Glomerular visceral epithelial cell (primary cell): ENCODE measurements around the gene PCBP3.
"Not testable (repeated sequence)": the region's sequence is repeated elsewhere in the genome, so short reads cannot be mapped to it uniquely, and the experiment has no call there.

Experiments
- DNase-seq: peaks from one replicate; pipeline ENCODE4 v3.0.0-alpha.2; 2016; ENCODE audit errors: extremely low spot score

PCBP3 gene

DNA sequence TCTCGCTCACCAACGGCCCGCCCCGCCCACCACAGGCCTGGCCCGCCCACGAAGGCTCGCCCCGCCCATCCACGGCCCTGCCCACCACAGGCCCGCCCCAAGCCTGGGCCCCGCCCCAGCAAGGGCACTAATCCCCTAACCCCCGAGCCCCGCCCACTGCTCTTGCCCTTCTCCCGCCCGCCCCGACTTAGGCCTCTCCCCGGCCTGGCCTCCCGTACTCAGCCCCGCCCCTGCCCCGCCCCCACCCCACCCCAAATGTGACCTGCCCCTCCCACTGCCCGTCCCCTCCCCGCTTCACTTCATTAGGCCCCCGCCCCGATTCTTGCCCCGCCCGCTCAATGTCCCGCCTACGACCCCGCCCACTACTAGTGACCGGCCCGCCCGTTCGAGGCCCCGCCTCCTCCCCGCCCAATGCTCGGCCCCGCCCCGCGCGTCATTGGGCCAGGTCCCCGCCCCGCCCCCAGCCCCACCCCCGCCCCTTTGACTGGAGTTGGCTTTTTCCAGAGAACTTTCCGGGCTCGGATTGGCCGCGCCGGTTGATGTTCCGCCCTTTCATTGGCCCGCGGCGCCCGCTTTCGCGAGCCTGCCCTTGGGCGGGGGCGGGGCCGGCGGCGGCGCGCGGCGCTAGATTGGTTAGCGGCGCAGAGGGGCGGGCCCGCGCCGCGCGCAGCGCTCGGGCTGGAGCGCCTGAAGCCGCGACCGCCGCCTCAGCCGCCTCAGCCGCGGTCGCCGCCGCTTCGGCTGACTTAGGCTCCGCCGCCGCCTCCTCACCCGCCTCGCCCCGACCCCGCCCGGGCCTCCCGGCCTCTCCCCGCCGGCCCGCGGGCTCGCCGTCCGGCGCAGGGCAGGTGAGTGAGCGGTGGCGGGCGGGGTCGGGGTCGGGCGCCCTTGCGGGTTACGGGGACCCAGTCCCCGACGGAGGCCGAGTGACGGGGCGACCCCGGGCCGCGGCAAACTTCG, at the start of gene PCBP3:
Gene PCBP3, plus strand, starts transcription at position 705 of the 960 bp plus-strand sequence. CDS start 206,361 bp downstream, outside the sequence.
- peak; percentile 91 for DNase-seq

GRCh38 chr21:45594721-45595489, 48.6 kb upstream of the PCBP3 start:
- no peak for DNase-seq

DNA sequence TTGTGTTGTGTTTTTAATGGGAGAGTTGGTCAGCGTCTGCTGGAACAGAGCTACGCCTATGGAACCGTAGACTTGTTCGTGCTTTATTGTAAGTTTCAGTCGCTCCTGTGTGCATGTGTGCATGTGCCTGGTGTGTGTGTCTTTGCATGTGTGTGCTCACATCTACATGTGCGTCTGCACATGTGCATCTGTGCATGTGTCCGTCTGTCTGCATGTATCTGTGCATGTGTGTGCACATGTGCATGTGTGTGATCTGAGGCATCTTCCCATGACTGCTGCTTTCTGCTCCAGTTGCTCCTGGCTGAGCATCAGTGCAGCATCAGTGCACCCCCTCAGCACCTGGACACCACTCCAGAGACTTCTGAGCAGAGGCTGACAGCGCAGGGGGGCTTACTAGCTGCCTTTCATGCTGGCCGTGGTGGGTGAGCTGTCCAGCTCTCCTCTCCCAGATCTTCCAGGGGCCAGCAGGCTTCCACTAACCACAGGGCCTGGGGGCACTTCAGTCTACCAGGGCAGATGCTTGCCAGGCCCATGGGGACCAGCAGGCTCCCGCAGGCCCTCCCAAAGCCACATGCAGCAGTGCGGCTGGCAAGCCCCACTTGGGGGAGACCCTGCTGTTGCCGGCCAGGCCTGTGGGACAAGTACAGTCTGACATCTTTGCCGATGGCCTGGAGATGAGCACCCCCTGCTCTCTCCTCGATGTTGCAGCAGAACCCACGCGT, 47.8 kb upstream of the PCBP3 start:
- DNase-seq = no peak

DNA sequence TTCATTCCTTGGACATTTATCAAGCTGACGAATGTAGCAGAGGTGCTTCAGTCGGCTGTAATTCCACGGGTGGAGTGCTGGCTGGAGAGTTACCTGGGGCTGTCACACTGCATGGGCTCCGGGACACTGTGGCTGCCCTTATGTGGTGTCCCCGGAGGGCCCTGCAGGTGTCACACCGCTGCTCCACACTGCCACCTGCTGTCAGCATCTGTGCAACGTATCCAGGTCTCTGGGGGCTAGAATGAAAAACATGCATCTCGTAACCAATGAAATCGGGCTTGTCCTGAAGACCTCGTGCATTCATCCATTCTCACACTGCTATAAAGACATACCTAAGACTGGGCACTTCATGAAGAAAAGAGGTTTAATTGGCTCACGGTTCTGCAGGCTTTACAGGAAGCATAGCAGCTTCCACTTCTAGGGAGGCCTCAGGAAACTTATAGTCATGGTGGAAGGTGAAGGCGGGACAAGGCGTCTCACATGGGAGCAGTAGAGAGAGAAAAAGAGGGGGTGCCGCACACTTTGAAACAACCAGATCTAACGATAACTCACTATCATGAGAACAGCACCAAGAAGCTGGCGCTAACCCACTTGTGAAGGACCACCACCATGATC, 46.7 kb upstream of the PCBP3 start:
- DNase-seq = peak; percentile 54

DNA sequence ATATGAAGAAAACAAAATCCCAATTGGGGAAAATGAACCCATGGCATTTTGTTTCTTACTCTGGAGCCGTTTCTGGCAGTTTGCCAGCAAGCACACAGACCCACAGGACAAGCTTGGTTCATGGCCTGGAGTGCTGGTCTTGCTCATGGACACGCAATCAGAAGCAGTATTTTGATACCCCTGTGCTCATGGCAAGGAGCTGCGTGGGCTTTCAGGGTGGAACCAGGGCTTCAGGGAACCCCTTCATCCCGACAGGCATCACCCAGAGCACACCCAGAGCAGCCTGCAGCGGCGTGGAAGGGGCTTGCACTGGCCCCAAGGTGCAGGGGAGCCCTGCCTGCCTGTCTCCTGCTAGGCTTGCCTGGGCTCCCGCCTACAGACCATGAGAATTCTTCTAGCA, 45.4 kb upstream of the PCBP3 start:
- DNase-seq = no peak

- DNase-seq = no peak
Observed at GRCh38 chr21:45598666-45599065, 44.9 kb upstream of the PCBP3 start.

DNA sequence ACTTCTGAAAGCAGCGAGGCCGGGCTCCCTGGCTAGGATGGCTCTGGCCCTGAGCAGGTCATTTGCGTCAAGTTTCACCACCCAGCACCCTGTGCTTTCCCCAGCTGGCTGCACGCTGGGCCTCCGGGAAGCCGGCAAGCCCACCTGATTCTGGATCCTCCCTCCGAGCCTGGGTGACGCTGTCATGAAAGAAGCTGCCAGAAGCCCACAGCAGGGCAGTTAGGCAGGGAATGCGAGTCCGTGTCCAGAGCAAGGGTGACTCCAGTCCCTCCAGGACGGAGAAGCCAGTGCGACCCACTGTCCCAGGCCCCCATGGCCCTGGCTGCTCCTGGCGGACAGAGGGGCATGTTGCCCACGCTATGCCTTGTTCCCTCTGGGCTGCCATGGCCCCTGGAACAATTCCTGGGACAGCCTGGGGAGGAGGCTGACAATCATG, 44.4 kb upstream of the PCBP3 start:
- no peak for DNase-seq

- no peak for DNase-seq
Observed at GRCh38 chr21:45600248-45600647, 43.3 kb upstream of the PCBP3 start.

DNA sequence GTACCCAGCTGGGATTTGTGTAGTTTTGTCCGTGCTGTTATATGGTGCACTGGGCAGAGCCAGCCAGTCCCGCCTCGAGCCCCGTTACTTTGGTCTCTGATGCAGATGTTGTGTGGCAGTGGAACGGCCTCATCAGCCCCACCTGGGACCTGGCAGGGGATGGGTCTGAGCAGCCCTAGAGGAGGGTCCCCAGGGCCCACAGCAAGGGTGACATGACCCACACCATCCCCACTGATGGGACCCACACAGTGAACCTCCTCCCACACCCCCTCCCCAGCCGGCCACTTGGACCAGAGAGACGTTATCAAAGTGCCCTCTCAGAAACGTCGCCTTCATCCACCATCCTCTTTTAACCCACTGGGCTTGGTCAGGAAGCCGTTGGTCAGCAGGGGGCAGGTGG, 42.0 kb upstream of the PCBP3 start:
- no peak for DNase-seq

DNA sequence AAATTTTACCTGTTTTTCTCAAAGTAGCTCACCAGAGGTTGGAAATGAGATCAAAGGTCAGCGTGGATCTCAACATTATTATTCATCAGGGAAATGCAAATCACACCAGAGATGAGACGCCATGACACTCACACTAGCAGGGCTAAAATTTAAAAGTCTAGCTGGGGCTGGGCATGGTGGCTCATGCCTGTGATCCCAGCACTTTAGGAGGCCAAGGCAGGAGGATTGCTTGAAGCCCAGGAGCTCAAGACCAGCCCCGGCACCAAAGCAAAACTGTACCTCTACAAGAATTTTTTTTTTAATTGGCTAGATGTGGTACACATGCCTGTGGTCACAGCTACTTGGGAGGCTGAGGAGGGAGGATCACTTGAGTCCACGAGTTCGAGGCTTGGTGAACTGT, 41.4 kb upstream of the PCBP3 start:
- no peak for DNase-seq

DNA sequence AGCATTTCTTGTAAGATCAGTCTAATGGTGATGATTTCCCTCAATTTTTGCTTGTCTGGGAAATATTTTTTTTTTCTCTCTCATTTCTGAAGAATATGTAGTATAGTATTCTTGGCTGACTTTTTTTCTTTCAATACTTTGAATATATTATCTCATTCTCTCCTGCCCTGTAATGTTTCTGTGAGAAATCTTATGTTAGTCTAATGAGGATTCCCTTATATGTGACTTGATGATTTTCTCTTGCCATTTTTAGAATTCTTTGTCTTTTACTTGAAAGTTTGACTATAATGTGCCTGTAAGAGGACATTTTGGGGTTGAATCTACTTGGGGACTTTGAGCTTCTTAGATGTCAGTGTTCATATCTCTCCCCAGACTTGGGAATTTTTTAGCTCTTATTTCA, 40.0 kb upstream of the PCBP3 start:
- no peak for DNase-seq

- not testable (repeated sequence) for DNase-seq
Observed at GRCh38 chr21:45604681-45605080, 38.8 kb upstream of the PCBP3 start.

DNA sequence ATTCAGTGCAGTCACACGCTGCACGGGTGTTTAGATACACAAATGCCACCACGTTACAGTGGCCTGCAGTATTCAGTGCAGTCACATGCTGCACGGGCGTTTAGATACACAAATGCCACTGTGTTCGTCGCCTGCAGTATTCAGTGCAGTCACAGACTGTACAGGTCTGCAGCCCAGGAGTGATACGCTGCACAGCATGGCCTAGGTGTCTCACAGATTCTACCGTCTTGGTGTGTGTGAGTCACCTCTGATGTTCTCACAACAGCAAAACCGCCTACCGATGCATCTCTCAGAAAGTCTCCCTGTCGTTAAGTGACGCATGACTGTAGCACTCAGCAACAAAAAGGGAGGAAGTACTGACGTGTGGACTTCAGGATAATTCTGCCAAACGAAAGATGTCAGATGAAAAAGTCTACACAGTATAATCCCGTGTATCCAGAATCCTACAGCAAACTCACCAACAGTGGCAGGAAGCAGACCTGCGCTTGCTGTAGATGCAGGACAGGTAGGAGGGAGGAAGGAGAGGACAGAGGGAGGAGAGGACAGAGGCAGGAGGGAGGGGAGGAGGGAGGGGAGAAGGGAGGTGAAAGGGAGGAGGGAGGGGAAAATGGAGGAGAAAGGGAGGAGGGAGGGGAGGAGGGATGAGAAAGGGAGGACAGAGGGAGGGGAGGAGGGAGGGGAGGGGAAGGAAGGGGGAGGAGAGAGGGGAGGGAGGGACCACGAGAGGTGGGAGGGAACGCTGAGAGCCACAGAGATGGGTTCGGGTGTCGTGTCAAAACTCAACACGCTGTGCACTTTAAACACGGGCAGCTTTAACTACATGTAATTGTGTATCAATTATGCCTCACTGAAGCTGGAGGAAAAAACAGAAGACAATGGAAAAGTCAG, 36.3 kb upstream of the PCBP3 start:
- DNase-seq = no peak

- DNase-seq = no peak
Observed at GRCh38 chr21:45607909-45608295, 35.6 kb upstream of the PCBP3 start.

DNA sequence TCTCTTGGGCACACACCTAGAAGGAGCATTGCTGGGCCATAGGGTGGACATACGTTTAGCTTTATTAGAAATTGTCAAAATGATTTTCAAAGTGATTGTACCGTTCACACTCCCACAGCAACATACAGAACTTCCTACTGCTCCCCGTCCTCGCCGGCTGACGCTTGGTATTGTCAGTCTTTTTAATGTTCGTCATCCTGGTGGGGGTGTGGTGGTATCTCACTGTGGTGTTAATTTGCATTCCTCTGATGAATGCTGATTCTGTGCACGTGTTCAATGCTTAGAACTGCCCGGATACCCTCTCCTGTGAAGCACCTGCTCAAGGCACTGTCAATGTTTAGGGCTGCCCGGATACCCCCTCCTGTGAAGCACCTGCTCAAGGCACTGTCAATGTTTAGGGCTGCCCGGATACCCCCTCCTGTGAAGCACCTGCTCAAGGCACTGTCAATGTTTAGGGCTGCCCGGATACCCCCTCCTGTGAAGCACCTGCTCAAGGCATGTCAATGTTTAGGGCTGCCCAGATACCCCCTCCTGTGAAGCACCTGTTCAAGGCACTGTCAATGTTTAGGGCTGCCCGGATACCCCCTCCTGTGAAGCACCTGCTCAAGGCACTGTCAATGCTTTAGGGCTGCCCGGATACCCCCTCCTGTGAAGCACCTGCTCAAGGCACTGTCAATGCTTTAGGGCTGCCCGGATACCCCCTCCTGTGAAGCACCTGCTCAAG, 34.6 kb upstream of the PCBP3 start:
- DNase-seq = not testable (repeated sequence)

- DNase-seq = not testable (repeated sequence)
Observed at GRCh38 chr21:45609616-45610015, 33.9 kb upstream of the PCBP3 start.

GRCh38 chr21:45611296-45611695, 32.2 kb upstream of the PCBP3 start:
- DNase-seq = no peak

GRCh38 chr21:45611939-45612664, 31.4 kb upstream of the PCBP3 start:
- DNase-seq = peak; percentile 20

DNA sequence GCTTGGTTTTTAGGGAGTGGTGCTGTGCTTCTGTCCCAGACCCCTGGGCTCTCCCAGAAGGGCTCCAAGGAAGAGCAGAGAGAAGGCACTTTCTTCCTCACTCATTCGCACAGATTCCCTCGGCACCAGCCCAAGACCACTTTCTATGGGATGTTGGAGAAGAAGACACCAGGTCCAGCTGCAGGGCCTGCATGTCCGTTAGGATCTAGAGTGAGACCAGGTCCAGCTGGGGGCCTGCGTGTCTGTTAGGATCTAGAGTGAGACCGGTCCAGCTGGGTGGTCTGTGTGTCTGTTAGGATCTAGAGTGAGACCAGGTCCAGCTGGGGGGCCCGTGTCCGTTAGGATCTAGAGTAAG, 30.9 kb upstream of the PCBP3 start:
- DNase-seq = not testable (repeated sequence)
